ENCODE measurements around the gene RILPL2. TPM values are rescaled to one million over a fixed set of nuclear protein-coding genes. Genes with fewer than 3 reads are reported as not detected.

The RILPL2 gene
- total and polyA plus RNA-seq, 9 of the 15 experiments (the other 6 are each of a cell fraction or from before 2014, with no cell fraction given) = 0.61 to 5.8 (median 4.3) TPM

DNA sequence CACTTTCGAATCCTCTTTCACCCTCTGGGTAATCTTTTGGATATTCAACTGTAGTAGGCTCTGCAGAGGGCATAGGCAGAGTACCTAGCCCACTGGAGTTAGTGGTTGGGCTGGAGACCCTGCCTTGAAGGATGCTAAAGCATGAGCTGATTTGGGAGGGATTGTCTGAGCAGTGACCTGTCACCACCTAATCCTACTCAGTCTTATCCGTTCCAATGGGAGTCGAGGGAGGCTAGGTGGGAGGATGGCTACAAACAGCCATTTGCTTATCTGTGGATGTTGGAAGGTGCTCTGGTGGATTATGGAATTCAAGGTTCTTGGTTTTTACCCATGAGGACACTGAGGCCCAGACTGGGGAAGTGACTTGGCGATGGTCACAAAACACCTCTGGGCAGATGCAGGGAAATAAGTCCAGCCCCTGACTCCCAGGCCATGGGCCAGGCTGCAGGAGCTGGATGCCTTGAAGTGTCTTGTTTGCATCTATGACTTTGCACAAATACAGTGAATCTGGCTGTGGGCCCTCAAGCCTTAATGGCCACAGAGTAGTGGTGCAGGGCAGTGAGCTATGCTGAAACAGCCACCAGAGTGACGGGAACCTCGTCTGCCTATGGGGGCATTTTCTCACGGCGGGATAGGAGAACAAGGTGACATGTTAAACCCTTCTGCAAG lies 48.8 kb downstream of the RILPL2 start (continued):
- no peak for TF ChIP-seq CBX2 (IDR thresholded peaks at IDR 0.05; ENCODE audit: insufficient read depth, low read length, poor library complexity, severe bottlenecking)
- TF ChIP-seq, protein P1, sequence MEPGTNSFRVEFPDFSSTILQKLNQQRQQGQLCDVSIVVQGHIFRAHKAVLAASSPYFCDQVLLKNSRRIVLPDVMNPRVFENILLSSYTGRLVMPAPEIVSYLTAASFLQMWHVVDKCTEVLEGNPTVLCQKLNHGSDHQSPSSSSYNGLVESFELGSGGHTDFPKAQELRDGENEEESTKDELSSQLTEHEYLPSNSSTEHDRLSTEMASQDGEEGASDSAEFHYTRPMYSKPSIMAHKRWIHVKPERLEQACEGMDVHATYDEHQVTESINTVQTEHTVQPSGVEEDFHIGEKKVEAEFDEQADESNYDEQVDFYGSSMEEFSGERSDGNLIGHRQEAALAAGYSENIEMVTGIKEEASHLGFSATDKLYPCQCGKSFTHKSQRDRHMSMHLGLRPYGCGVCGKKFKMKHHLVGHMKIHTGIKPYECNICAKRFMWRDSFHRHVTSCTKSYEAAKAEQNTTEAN (CRISPR knock-in tag; IDR thresholded peaks at IDR 0.05) = no peak
- TF ChIP-seq, protein P2, sequence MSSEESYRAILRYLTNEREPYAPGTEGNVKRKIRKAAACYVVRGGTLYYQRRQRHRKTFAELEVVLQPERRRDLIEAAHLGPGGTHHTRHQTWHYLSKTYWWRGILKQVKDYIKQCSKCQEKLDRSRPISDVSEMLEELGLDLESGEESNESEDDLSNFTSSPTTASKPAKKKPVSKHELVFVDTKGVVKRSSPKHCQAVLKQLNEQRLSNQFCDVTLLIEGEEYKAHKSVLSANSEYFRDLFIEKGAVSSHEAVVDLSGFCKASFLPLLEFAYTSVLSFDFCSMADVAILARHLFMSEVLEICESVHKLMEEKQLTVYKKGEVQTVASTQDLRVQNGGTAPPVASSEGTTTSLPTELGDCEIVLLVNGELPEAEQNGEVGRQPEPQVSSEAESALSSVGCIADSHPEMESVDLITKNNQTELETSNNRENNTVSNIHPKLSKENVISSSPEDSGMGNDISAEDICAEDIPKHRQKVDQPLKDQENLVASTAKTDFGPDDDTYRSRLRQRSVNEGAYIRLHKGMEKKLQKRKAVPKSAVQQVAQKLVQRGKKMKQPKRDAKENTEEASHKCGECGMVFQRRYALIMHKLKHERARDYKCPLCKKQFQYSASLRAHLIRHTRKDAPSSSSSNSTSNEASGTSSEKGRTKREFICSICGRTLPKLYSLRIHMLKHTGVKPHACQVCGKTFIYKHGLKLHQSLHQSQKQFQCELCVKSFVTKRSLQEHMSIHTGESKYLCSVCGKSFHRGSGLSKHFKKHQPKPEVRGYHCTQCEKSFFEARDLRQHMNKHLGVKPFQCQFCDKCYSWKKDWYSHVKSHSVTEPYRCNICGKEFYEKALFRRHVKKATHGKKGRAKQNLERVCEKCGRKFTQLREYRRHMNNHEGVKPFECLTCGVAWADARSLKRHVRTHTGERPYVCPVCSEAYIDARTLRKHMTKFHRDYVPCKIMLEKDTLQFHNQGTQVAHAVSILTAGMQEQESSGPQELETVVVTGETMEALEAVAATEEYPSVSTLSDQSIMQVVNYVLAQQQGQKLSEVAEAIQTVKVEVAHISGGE (CRISPR knock-in tag; IDR thresholded peaks at IDR 0.05) = peak in 1 of 3 experiments; percentile 22; a peak in 1 of 6 replicates
- TF ChIP-seq NCOR1 (IDR thresholded peaks at IDR 0.05) = peak; percentile 84
- TF ChIP-seq STAG1 (CRISPR knock-in tag; IDR thresholded peaks at IDR 0.05; ENCODE audit: borderline replicate concordance) = no peak
- TF ChIP-seq PHB2 (IDR thresholded peaks at IDR 0.05; ENCODE audit: low read depth) = no peak
- no peak for TF ChIP-seq TCF7L2 (IDR thresholded peaks at IDR 0.05; ENCODE audit: low read depth, low read length)
- no peak for TF ChIP-seq CTCFL (IDR thresholded peaks at IDR 0.05; ENCODE audit: borderline replicate concordance, insufficient read depth, low read depth, low read length, poor library complexity, severe bottlenecking)
- TF ChIP-seq THRA (IDR thresholded peaks at IDR 0.05) = no peak
- peak; percentile 63 for TF ChIP-seq SMARCA4 (IDR thresholded peaks at IDR 0.05)
- no peak for TF ChIP-seq PTTG1 (tag; IDR thresholded peaks at IDR 0.05; ENCODE audit: low read depth)
- TF ChIP-seq HNRNPK (IDR thresholded peaks at IDR 0.05; ENCODE audit: low read depth, low read length, poor library complexity, severe bottlenecking) = no peak
- no peak for TF ChIP-seq ZNF133 (CRISPR knock-in tag; IDR thresholded peaks at IDR 0.05)
- TF ChIP-seq, protein P3, sequence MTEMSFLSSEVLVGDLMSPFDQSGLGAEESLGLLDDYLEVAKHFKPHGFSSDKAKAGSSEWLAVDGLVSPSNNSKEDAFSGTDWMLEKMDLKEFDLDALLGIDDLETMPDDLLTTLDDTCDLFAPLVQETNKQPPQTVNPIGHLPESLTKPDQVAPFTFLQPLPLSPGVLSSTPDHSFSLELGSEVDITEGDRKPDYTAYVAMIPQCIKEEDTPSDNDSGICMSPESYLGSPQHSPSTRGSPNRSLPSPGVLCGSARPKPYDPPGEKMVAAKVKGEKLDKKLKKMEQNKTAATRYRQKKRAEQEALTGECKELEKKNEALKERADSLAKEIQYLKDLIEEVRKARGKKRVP (CRISPR knock-in tag; IDR thresholded peaks at IDR 0.05) = no peak
- no peak for TF ChIP-seq HOXB6 (CRISPR knock-in tag; IDR thresholded peaks at IDR 0.05; ENCODE audit: borderline replicate concordance)
- TF ChIP-seq TBL1XR1 (IDR thresholded peaks at IDR 0.05; ENCODE audit: low read length in 2 of 2) = peak; percentile 56 to 78; a peak in 2 of 4 replicates
- TF ChIP-seq PHF20 (IDR thresholded peaks at IDR 0.05; ENCODE audit: partially characterized antibody) = no peak
- TF ChIP-seq KDM4B (IDR thresholded peaks at IDR 0.05; ENCODE audit: borderline replicate concordance in 2 of 2, low read depth in 1 of 2) = no peak

Data from K562 (cell line).